ENCODE data around the gene PLGRKT.
"Not testable (repeated sequence)": the region's sequence is repeated elsewhere in the genome, so short reads cannot be mapped to it uniquely, and the experiment has no call there.

The PLGRKT gene

GRCh38 chr9:5470122-5470521 is 32.4 kb upstream of the PLGRKT start:
- H3K4me3 ChIP-seq (ENCODE audit: low read depth, low read length) = no peak overlapping the region
- H3K4me1 ChIP-seq (ENCODE audit: control insufficient read depth, insufficient read depth, low read length) = no peaks in the 10 kb centered on the region
- no peaks in the 10 kb centered on the region for H3K9me3 ChIP-seq (ENCODE audit: control insufficient read depth, insufficient read depth, low read length)
- no peak overlapping the region for H3K9ac ChIP-seq (ENCODE audit: low read depth, low read length)
- no peaks in the 10 kb centered on the region for H3K36me3 ChIP-seq (ENCODE audit: control insufficient read depth, insufficient read depth, low read length)
- H3K27me3 ChIP-seq (ENCODE audit: control insufficient read depth, insufficient read depth, low read length) = no peaks in the 10 kb centered on the region

- Histone ChIP-seq H3K9ac (ENCODE audit: low read depth, low read length) (no peak overlapping the region), H3K4me3 (ENCODE audit: low read depth, low read length) (no peak overlapping the region), H3K9me3 (ENCODE audit: control insufficient read depth, insufficient read depth, low read length) (no peaks in the 10 kb centered on the region), H3K4me1 (ENCODE audit: control insufficient read depth, insufficient read depth, low read length) (no peaks in the 10 kb centered on the region), H3K27me3 (ENCODE audit: control insufficient read depth, insufficient read depth, low read length) (no peaks in the 10 kb centered on the region), H3K36me3 (ENCODE audit: control insufficient read depth, insufficient read depth, low read length) (no peaks in the 10 kb centered on the region)
These were observed 31.1 kb upstream of the PLGRKT start for GRCh38 chr9:5468850-5469249.

- no peak overlapping the region for H3K9ac ChIP-seq (ENCODE audit: low read depth, low read length)
- no peaks in the 10 kb centered on the region for H3K9me3 ChIP-seq (ENCODE audit: control insufficient read depth, insufficient read depth, low read length)
- H3K36me3 ChIP-seq (ENCODE audit: control insufficient read depth, insufficient read depth, low read length) = no peaks in the 10 kb centered on the region
- no peaks in the 10 kb centered on the region for H3K4me1 ChIP-seq (ENCODE audit: control insufficient read depth, insufficient read depth, low read length)
- no peak overlapping the region for H3K4me3 ChIP-seq (ENCODE audit: low read depth, low read length)
- no peaks in the 10 kb centered on the region for H3K27me3 ChIP-seq (ENCODE audit: control insufficient read depth, insufficient read depth, low read length)
These were observed 29.0 kb upstream of the PLGRKT start for GRCh38 chr9:5466766-5467165.

- Histone ChIP-seq H3K4me3 (ENCODE audit: low read depth, low read length) (no peak overlapping the region), H3K9me3 (ENCODE audit: control insufficient read depth, insufficient read depth, low read length) (no peaks in the 10 kb centered on the region), H3K9ac (ENCODE audit: low read depth, low read length) (no peak overlapping the region), H3K36me3 (ENCODE audit: control insufficient read depth, insufficient read depth, low read length) (no peaks in the 10 kb centered on the region), H3K4me1 (ENCODE audit: control insufficient read depth, insufficient read depth, low read length) (no peaks in the 10 kb centered on the region), H3K27me3 (ENCODE audit: control insufficient read depth, insufficient read depth, low read length) (no peaks in the 10 kb centered on the region)
These were observed 28.3 kb upstream of the PLGRKT start for GRCh38 chr9:5466005-5466404.

- not testable (repeated sequence) for H3K36me3 ChIP-seq (ENCODE audit: control insufficient read depth, insufficient read depth, low read length); H3K4me1 ChIP-seq (ENCODE audit: control insufficient read depth, insufficient read depth, low read length); H3K9ac ChIP-seq (ENCODE audit: low read depth, low read length); H3K27me3 ChIP-seq (ENCODE audit: control insufficient read depth, insufficient read depth, low read length); H3K4me3 ChIP-seq (ENCODE audit: low read depth, low read length); H3K9me3 ChIP-seq (ENCODE audit: control insufficient read depth, insufficient read depth, low read length)
These were observed 27.2 kb upstream of the PLGRKT start for GRCh38 chr9:5464831-5465330.

GRCh38 chr9:5460157-5460556 is 22.4 kb upstream of the PLGRKT start:
- no peak overlapping the region for H3K9ac ChIP-seq (ENCODE audit: low read depth, low read length)

GRCh38 chr9:5459289-5459829 is 21.6 kb upstream of the PLGRKT start:
- Histone ChIP-seq H3K9ac (ENCODE audit: low read depth, low read length) (no peak overlapping the region), H3K27me3 (ENCODE audit: control insufficient read depth, insufficient read depth, low read length) (no peaks in the 10 kb centered on the region), H3K36me3 (ENCODE audit: control insufficient read depth, insufficient read depth, low read length) (no peaks in the 10 kb centered on the region), H3K4me3 (ENCODE audit: low read depth, low read length) (no peak overlapping the region), H3K9me3 (ENCODE audit: control insufficient read depth, insufficient read depth, low read length) (no peaks in the 10 kb centered on the region), H3K4me1 (ENCODE audit: control insufficient read depth, insufficient read depth, low read length) (no peaks in the 10 kb centered on the region)

More at GRCh38 chr9:5460157-5460556, 22.4 kb upstream of the PLGRKT start:
- Histone ChIP-seq H3K4me1 (ENCODE audit: control insufficient read depth, insufficient read depth, low read length) (no peaks in the 10 kb centered on the region), H3K27me3 (ENCODE audit: control insufficient read depth, insufficient read depth, low read length) (no peaks in the 10 kb centered on the region), H3K36me3 (ENCODE audit: control insufficient read depth, insufficient read depth, low read length) (no peaks in the 10 kb centered on the region), H3K4me3 (ENCODE audit: low read depth, low read length) (no peak overlapping the region), H3K9me3 (ENCODE audit: control insufficient read depth, insufficient read depth, low read length) (no peaks in the 10 kb centered on the region)

GRCh38 chr9:5455181-5455580 is 17.5 kb upstream of the PLGRKT start:
- Histone ChIP-seq H3K4me3 (ENCODE audit: low read depth, low read length) (no peak overlapping the region), H3K4me1 (ENCODE audit: control insufficient read depth, insufficient read depth, low read length) (no peaks in the 10 kb centered on the region), H3K27me3 (ENCODE audit: control insufficient read depth, insufficient read depth, low read length) (no peaks in the 10 kb centered on the region), H3K9me3 (ENCODE audit: control insufficient read depth, insufficient read depth, low read length) (no peaks in the 10 kb centered on the region), H3K9ac (ENCODE audit: low read depth, low read length) (no peak overlapping the region), H3K36me3 (ENCODE audit: control insufficient read depth, insufficient read depth, low read length) (no peaks in the 10 kb centered on the region)

- H3K4me3 ChIP-seq (ENCODE audit: low read depth, low read length) = no peak overlapping the region
- no peaks in the 10 kb centered on the region for H3K4me1 ChIP-seq (ENCODE audit: control insufficient read depth, insufficient read depth, low read length)
- H3K27me3 ChIP-seq (ENCODE audit: control insufficient read depth, insufficient read depth, low read length) = no peaks in the 10 kb centered on the region
- H3K36me3 ChIP-seq (ENCODE audit: control insufficient read depth, insufficient read depth, low read length) = no peaks in the 10 kb centered on the region
- H3K9ac ChIP-seq (ENCODE audit: low read depth, low read length) = no peak overlapping the region
- H3K9me3 ChIP-seq (ENCODE audit: control insufficient read depth, insufficient read depth, low read length) = no peaks in the 10 kb centered on the region
These were observed 15.9 kb upstream of the PLGRKT start for GRCh38 chr9:5453673-5454072.

- Histone ChIP-seq H3K9ac (ENCODE audit: low read depth, low read length) (no peak overlapping the region), H3K27me3 (ENCODE audit: control insufficient read depth, insufficient read depth, low read length) (no peaks in the 10 kb centered on the region), H3K36me3 (ENCODE audit: control insufficient read depth, insufficient read depth, low read length) (no peaks in the 10 kb centered on the region), H3K9me3 (ENCODE audit: control insufficient read depth, insufficient read depth, low read length) (no peaks in the 10 kb centered on the region), H3K4me3 (ENCODE audit: low read depth, low read length) (no peak overlapping the region), H3K4me1 (ENCODE audit: control insufficient read depth, insufficient read depth, low read length) (no peaks in the 10 kb centered on the region)
These were observed 15.3 kb upstream of the PLGRKT start for GRCh38 chr9:5453004-5453403.

GRCh38 chr9:5452286-5452609 is 14.5 kb upstream of the PLGRKT start:
- no peak overlapping the region for H3K4me3 ChIP-seq (ENCODE audit: low read depth, low read length)
- H3K27me3 ChIP-seq (ENCODE audit: control insufficient read depth, insufficient read depth, low read length) = no peaks in the 10 kb centered on the region
- H3K36me3 ChIP-seq (ENCODE audit: control insufficient read depth, insufficient read depth, low read length) = no peaks in the 10 kb centered on the region
- H3K9me3 ChIP-seq (ENCODE audit: control insufficient read depth, insufficient read depth, low read length) = no peaks in the 10 kb centered on the region
- H3K9ac ChIP-seq (ENCODE audit: low read depth, low read length) = no peak overlapping the region
- no peaks in the 10 kb centered on the region for H3K4me1 ChIP-seq (ENCODE audit: control insufficient read depth, insufficient read depth, low read length)

- no peaks in the 10 kb centered on the region for H3K27me3 ChIP-seq (ENCODE audit: control insufficient read depth, insufficient read depth, low read length)
- H3K4me1 ChIP-seq (ENCODE audit: control insufficient read depth, insufficient read depth, low read length) = no peaks in the 10 kb centered on the region
- no peaks in the 10 kb centered on the region for H3K9me3 ChIP-seq (ENCODE audit: control insufficient read depth, insufficient read depth, low read length)
- peak within 1 kb of the TSS; percentile 57 for H3K4me3 ChIP-seq (ENCODE audit: low read depth, low read length)
- peak within 1 kb of the TSS; percentile 2 for H3K9ac ChIP-seq (ENCODE audit: low read depth, low read length)
- H3K36me3 ChIP-seq (ENCODE audit: control insufficient read depth, insufficient read depth, low read length) = no peaks in the 10 kb centered on the region
These were observed 12.8 kb upstream of the PLGRKT start, which contains the start of gene CD274 for GRCh38 chr9:5450359-5451091. Gene CD274 (plus strand): TSS chr9:5450542. CDS start chr9:5456114, 5,572 bp downstream.

Measured in iPS-15b (cell line).